SIG-M5 treated with dmso at 0.1 percent for 504 hours (cell line): ENCODE data around the gene MTUS2.
A peak's percentile ranks its signal among the peaks of the same experiment; 100 is the strongest.

Source experiments
- DNase-seq: peaks from one replicate; lab custom pipeline; 2025; ENCODE audit not compliant: unreplicated experiment; lab: John Stamatoyannopoulos, UW

MTUS2 gene

GRCh38 chr13:29499506-29500165 lies 679.5 kb downstream of the MTUS2 start:
- no peak for DNase-seq

- no peak for DNase-seq
Observed at GRCh38 chr13:29500386-29500785, 680.2 kb downstream of the MTUS2 start.

- DNase-seq = no peak
Observed at GRCh38 chr13:29501674-29502073, 681.5 kb downstream of the MTUS2 start.

- DNase-seq = no peak
Observed at GRCh38 chr13:29502391-29503008, 682.4 kb downstream of the MTUS2 start.

GRCh38 chr13:29503041-29503837 lies 683.1 kb downstream of the MTUS2 start:
- no peak for DNase-seq

- DNase-seq = no peak
Observed at GRCh38 chr13:29504691-29505090, 684.6 kb downstream of the MTUS2 start.

- DNase-seq = no peak
Observed at GRCh38 chr13:29505511-29505910, 685.4 kb downstream of the MTUS2 start.

- DNase-seq = no peak
Observed at GRCh38 chr13:29505950-29506349, 685.8 kb downstream of the MTUS2 start.

- no peak for DNase-seq
Observed at GRCh38 chr13:29507356-29507755, 687.2 kb downstream of the MTUS2 start.

GRCh38 chr13:29508130-29508875 lies 688.2 kb downstream of the MTUS2 start:
- peak; percentile 49 for DNase-seq

GRCh38 chr13:29508876-29509252 lies 688.7 kb downstream of the MTUS2 start:
- no peak for DNase-seq

- no peak for DNase-seq
Observed at GRCh38 chr13:29509999-29510589, 690.0 kb downstream of the MTUS2 start.

- no peak for DNase-seq
Observed at GRCh38 chr13:29510651-29511084, 690.5 kb downstream of the MTUS2 start.

- DNase-seq = no peak
Observed at GRCh38 chr13:29511106-29511796, 691.1 kb downstream of the MTUS2 start.

GRCh38 chr13:29511980-29512379 lies 691.8 kb downstream of the MTUS2 start:
- no peak for DNase-seq

- DNase-seq = no peak
Observed at GRCh38 chr13:29513002-29513980, 693.2 kb downstream of the MTUS2 start.

GRCh38 chr13:29513981-29514719 lies 694.0 kb downstream of the MTUS2 start:
- DNase-seq = no peak

- no peak for DNase-seq
Observed at GRCh38 chr13:29514720-29515310, 694.7 kb downstream of the MTUS2 start.
